GM12874 (cell line): Measurements from ENCODE around the gene REEP6.

Experiments used
- TF ChIP-seq, protein P1 (sequence below): IDR thresholded peaks from 2 replicates; pipeline ENCODE4 v1.5.1; 2011; ENCODE audit warnings: low read depth, mild to moderate bottlenecking, control low read depth, low read length, moderate library complexity; ENCODE audit not compliant: insufficient read depth

The REEP6 gene

GRCh38 chr19:1492474-1493006, 1.6 kb downstream of the REEP6 start:
- TF ChIP-seq, protein P1, sequence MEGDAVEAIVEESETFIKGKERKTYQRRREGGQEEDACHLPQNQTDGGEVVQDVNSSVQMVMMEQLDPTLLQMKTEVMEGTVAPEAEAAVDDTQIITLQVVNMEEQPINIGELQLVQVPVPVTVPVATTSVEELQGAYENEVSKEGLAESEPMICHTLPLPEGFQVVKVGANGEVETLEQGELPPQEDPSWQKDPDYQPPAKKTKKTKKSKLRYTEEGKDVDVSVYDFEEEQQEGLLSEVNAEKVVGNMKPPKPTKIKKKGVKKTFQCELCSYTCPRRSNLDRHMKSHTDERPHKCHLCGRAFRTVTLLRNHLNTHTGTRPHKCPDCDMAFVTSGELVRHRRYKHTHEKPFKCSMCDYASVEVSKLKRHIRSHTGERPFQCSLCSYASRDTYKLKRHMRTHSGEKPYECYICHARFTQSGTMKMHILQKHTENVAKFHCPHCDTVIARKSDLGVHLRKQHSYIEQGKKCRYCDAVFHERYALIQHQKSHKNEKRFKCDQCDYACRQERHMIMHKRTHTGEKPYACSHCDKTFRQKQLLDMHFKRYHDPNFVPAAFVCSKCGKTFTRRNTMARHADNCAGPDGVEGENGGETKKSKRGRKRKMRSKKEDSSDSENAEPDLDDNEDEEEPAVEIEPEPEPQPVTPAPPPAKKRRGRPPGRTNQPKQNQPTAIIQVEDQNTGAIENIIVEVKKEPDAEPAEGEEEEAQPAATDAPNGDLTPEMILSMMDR: no peak

- TF ChIP-seq, protein P1: no peak
These were observed 3.3 kb downstream of the REEP6 start for GRCh38 chr19:1494115-1494815.

GRCh38 chr19:1495051-1495798, 4.2 kb downstream of the REEP6 start:
- TF ChIP-seq, protein P1: no peak

DNA sequence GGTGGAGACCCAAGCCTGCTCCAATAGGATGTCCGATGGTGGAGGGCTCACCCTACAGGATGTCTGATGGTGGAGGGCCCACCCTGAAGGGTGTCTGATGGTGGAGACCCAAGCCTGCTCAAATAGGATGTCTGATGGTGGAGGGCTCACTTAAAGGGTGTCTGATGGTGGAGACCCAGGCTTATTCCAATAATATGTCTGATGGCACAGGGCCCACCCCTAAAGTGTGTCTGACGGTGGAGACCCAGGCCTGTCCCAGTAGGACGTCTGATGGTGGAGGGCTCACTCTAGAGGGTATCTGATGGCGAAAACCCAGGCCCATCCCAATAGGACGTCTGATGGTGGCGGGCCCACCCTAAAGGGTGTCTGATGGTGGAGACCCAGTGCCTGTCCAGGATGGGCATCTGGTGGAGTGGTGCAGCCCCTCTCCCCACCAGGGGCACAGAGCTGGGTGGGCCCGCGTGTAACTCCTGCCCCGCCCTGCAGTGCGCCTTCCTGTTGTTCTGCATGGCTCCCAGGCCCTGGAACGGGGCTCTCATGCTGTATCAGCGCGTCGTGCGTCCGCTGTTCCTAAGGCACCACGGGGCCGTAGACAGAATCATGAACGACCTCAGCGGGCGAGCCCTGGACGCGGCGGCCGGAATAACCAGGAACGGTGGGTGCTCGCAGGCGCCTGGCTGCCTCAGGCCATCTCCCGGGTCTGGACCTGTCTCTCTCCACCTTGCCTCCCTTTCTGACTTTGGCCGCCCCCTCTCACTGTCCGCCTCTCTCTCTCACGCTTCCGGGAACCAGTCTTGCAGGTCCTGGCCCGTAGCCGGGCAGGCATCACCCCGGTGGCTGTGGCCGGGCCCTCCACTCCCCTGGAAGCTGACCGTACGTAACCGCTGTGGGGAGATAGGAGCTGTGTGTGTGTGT, 5.1 kb downstream of the REEP6 start:
- TF ChIP-seq, protein P1: no peak

DNA sequence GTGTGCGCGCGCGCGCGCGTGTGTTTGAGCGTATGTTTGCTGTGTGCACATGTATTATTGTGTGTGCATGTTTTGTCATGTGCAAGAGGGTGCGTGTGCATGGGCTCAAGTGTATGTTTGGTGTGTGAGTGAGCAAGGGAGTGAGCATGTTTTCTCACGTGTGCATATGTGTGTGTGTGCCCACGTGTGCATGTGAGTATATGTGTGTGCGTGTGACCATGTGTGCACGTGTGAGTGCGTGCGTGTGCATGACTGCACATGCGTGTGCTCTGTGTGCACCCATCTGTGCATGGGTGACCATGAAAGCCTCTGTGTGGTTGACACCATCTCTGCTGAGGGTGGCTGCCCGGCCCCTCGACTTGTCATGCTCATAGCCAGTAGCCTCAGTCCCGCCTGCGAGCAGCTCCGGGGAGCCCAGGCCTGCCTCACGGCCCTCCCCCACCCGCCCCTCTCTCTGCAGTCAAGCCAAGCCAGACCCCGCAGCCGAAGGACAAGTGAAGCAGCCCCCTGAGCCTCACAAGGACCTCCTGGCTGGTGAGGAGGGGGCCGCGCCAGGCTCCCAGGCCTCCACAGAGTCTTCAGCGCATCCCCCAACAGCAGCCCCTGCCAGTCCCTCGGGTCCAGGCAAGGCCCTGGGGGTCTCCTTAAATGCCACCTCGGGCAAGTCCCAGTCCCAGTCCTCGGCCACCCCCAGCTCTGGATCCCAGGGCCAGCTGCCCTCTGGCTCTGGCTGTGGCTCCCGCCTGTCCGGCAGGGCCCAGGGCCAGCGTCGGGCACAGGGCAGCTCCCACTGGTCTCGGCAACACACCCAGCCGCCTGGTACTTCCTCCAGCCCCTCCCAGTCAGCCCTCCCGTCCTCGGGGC, 6.0 kb downstream of the REEP6 start:
- TF ChIP-seq, protein P1: no peak

GRCh38 chr19:1497578-1498235, 6.7 kb downstream of the REEP6 start:
- TF ChIP-seq, protein P1: no peak
